Fibroblast of skin of right biceps (primary cell): ENCODE measurements around the gene ASZ1.

Experiments
- DNase-seq: peaks from one replicate; pipeline ENCODE4 v3.0.0-alpha.2; 2013

ASZ1 gene

GRCh38 chr7:117333168-117333567 lies 94.1 kb downstream of the ASZ1 start:
- no peak for DNase-seq

GRCh38 chr7:117332031-117332430 lies 95.3 kb downstream of the ASZ1 start:
- no peak for DNase-seq

- peak; percentile 39 for DNase-seq
Measured at GRCh38 chr7:117325836-117326235, 101.5 kb downstream of the ASZ1 start.

- DNase-seq = peak; percentile 17
Measured at GRCh38 chr7:117324960-117325359, 102.3 kb downstream of the ASZ1 start.

- peak; percentile 68 for DNase-seq
Measured at GRCh38 chr7:117323851-117324711, 103.2 kb downstream of the ASZ1 start.

GRCh38 chr7:117323305-117323850 lies 103.9 kb downstream of the ASZ1 start:
- peak; percentile 26 for DNase-seq

GRCh38 chr7:117322741-117323304 lies 104.5 kb downstream of the ASZ1 start, which contains the start of gene WNT2:
WNT2 (minus strand) TSS chr7:117323058; CDS start chr7:117322989, 69 bp downstream.
- peak; percentile 18 for DNase-seq

GRCh38 chr7:117320523-117320922 lies 106.8 kb downstream of the ASZ1 start:
- DNase-seq = no peak

GRCh38 chr7:117319181-117319580 lies 108.1 kb downstream of the ASZ1 start:
- no peak for DNase-seq

GRCh38 chr7:117313582-117313981 lies 113.7 kb downstream of the ASZ1 start:
- no peak for DNase-seq
